NCI-H69 (cell line): ENCODE data around the gene BCAP31.

ENCODE experiments used
- DNase-seq: peaks from one replicate; lab custom pipeline; 2025; lab: John Stamatoyannopoulos, UW

BCAP31 gene

DNA sequence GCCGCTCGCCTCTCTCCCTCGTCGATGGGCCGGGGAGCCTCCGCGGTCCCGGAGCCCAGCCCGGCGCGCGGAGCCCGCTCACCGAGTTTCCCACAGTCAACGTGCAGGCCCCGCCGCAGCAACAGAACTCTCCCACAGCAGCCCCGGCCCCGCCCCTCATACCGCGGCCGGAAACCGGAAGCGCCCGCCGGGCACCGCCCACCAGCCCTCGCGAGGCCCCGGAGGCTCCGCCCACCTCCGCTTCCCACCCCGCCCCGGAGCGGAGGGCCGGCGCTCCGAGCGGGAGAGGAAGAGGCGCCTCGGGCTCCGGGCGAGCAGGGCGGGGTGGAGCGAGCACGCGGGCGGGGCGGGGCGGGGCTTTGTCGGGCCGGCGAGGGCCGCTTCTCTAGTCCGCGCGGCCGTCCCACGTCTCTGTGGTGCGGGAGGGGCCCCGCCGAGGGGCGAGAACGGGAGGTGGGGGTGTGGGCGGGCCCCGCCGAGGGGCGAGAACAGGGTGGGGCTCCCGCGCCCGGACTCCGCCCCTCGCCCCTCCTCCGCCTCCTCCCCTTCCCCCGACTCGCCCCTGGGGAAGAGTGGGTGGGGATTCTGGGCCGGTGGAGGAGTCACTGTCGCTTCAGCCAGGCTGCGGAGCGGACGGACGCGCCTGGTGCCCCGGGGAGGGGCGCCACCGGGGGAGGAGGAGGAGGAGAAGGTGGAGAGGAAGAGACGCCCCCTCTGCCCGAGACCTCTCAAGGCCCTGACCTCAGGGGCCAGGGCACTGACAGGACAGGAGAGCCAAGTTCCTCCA is at the start of gene BCAP31, which contains the start of gene ABCD1:
TSS of gene BCAP31 (minus strand) at position 136 of the 787 bp plus-strand sequence. CDS start 1,143 bp downstream, outside the sequence.
TSS of gene ABCD1 (plus strand) at position 605 of the 787 bp plus-strand sequence. CDS start 411 bp downstream, outside the sequence.
- DNase-seq: peak; percentile 98

DNA sequence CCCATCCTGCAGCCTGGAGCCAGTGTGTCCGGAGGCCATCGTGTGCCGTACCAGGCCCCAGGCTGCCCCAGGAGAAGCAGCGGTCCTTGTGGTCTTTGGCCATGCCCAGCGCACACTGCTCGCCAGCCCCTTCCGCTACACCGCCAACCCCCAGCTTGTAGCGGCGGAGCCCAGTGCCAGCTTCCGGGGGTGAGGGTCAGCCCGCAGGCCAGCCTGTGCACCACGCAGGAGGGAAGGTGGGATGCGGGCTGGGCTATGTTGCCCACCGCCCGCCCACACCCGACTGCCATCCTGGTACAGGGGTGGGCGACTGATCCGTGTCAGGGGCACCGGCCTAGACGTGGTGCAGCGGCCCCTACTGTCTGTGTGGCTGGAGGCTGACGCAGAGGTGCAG is 49.0 kb upstream of the BCAP31 start:
- no peak for DNase-seq

DNA sequence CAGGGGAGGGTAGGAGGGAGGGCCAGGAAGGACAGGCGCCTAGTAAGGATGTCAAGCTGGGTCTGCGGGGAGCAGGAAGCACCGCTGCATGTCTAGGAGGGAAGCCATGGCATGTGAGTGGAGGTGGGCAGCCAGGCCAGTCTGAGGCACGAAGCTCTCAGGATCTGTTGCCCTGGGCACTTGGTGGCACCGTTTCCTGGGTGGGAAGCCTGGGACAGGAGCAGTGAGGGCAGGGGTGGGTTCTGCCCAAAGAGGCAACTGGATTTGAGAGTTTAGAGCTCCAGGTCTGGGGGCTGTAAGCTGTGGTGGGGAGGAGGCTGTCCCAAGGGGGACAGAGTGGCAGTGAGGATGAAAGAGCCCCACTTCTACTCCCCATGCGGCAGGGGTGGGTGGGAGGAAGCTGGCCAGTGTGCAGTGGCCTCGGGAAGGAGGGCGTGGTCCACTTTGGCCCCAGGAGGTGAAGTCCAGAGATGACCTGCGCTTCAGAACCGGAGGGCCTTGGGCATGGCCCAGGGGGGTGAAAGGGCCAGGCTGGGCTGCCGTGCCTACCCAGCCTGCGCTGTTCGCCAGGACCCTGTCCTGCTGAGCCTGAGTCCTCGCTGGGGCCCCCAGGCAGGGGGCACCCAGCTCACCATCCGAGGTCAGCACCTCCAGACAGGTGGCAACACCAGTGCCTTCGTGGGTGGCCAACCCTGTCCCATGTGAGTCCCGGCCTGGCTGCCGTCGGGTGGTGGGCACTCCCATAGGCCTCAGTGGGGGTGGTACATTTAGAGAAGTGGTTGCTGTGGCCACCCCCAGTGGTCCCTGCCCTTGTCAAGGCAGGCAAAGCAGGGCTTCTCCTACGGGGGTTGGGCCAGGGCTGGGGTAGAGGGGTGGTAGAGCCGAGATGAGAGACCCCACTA is 48.4 kb upstream of the BCAP31 start:
- DNase-seq: no peak

DNA sequence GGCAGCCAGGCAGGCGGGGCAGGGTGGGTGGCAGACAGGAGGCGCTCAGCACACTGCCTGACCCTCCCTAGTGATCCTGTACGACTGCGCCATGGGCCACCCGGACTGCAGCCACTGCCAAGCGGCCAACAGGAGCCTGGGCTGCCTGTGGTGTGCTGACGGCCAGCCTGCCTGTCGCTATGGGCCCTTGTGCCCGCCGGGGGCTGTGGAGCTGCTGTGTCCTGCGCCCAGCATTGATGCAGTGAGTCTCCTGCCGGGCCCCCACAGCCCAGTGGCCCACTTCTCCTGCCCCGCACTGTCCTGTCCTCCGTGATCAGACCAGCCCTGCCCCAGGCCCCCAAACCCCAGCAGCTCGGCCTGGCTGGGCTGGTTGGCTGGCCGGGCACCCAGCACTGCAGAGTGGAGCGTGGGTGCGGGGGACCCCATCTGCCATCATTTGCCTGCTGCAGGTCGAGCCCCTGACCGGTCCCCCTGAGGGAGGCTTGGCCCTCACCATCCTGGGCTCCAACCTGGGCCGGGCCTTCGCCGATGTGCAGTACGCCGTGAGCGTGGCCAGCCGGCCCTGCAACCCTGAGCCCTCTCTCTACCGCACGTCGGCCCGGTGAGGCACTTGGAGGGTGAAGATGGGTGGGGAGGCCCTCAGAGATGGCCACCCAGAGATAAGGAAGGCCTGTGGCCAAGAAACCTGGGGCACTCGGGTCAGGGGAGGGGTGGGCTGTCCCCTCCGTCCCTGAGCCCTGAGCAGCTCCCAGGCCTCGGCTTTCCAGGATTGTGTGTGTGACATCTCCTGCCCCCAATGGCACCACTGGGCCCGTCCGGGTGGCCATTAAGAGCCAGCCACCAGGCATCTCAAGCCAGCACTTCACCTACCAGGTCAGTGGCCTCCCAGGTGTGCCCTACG is 47.5 kb upstream of the BCAP31 start:
- no peak for DNase-seq

DNA sequence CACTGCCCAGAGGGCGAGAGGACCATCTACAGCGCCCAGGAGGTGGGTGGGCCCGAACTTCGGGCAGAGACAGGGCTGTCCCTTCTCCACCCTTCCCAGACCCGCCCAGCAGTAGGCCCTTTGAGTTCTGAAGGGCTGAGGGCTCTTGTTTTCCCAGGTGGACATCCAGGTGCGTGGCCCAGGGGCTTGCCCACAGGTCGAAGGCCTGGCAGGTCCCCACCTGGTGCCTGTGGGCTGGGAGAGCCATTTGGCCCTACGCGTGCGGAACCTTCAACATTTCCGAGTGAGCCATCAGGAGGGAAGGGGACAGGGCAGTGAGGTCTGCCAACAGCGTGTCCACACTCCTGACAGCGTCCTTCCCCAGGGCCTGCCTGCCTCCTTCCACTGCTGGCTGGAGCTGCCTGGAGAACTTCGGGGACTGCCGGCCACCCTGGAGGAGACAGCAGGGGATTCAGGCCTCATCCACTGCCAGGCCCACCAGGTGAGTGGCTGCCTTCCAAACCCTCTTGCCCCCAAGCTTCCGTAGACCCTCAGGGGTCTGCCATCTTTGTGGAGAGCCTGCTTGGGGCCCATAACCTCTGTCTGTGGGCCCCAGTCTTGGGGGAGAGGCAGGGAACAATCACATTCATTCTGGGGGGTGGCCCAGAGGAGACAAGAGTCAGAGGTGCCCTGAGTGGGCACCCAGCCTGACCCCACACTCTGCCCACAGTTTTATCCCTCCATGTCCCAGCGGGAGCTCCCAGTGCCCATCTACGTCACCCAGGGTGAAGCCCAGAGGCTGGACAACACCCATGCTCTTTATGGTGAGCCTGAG is 46.6 kb upstream of the BCAP31 start:
- no peak for DNase-seq

DNA sequence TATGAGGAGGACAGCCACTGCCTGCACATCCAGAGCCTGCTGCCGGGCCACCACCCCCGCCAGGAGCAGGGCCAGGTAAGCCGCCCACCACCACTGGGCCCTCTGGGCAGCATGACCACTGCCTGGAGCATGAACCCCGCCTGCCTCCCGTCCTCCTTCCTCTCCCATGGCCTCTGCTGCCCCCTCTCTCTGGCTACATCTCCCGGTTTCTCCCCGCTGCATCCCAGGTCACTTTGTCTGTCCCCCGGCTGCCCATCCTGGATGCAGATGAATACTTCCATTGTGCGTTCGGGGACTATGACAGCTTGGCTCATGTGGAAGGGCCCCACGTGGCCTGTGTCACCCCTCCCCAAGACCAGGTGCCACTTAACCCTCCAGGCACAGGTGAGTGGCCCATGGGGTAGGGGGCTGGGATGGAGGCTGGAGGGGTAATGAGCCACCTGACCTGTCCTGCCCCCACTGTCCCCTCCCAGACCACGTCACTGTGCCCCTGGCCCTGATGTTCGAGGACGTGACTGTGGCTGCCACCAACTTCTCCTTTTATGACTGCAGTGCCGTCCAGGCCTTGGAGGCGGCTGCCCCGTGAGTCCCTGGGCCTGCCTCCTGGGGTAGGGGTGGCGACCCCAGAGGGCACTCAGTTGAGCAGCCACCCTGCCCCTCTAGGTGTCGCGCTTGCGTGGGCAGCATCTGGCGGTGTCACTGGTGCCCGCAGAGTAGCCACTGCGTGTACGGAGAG is 45.8 kb upstream of the BCAP31 start:
- no peak for DNase-seq

DNA sequence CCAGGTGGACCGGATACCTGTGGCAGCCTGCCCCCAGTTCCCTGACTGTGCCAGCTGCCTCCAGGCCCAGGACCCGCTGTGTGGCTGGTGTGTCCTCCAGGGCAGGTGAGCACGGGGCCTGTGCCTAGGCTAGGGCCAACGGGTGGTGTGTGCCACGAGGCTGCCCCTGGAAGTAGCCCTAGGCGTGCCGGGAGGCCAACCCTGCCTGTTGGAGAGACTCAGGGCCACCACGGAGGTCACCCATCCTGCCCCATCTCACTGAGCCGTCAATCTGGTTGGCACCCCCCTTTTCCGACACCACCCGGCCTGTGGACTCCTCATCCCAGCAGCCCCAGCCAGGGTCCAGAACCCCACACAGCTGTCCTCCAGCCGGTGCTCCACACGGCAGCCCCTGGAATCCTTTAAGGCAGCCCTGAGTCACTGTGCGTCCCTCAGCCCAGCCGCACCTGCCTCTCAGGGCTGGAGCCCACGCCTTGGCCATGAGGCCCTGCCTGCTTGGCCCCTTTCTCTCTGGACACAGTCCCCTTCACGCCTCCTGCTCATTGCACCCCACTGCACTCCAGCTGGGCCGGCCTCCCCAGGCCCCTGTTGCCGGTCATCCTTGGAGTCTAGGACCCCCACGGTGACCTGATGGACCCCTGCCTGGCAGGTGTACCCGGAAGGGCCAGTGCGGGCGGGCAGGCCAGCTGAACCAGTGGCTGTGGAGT is 45.1 kb upstream of the BCAP31 start:
- DNase-seq: no peak

DNA sequence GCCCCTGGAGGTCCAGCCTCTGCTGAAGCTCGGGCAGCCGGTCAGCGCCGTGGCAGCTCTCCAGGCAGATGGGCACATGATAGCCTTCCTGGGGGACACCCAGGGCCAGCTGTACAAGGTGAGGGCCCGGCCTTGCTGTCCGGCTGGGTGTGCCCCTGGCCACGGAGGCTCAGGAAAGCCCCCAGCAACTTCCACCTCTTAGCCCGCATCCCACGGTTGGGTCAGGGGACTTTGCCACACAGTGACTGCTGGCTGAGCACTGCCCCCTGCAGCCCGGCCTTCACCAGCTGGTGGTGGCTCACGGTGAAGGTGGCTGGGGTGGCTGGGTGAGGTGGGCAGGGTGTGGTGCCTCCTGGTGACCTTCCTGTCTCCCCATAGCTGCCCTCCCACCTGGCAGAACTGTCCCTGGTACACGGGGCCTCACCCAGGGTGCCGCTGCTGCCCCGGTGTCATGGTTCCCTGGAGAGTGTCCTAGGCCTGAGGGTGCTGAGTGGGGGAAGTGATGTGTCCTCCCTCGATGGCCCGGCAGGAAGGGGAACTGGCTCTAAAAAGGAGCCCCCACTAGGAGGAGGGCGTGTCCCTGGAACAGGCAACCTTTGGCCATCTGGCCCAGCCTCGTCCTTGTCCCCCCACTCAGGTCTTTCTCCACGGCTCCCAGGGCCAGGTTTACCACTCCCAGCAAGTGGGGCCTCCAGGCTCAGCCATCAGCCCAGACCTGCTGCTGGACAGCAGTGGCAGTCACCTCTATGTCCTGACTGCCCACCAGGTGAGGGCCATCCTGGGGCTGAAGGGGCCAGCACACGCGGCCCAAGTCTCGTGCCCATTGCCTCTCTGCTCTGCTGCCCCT is 44.3 kb upstream of the BCAP31 start:
- no peak for DNase-seq

DNA sequence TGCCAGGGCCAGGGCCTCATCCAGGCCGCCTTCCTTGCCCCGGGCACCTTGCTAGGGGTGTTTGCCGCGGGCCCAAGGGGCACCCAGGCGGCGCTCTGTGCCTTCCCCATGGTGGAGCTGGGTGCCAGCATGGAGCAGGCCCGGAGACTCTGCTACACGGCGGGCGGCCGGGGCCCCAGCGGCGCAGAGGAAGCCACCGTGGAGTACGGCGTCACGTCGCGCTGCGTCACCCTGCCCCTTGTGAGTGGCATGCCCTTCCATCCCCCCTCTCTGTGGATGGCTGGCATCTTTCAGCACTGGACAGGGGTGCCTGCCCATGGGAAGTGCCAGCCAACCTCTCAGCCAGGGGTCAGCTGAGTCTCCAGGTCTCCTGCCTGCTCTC is 43.5 kb upstream of the BCAP31 start:
- no peak for DNase-seq

DNA sequence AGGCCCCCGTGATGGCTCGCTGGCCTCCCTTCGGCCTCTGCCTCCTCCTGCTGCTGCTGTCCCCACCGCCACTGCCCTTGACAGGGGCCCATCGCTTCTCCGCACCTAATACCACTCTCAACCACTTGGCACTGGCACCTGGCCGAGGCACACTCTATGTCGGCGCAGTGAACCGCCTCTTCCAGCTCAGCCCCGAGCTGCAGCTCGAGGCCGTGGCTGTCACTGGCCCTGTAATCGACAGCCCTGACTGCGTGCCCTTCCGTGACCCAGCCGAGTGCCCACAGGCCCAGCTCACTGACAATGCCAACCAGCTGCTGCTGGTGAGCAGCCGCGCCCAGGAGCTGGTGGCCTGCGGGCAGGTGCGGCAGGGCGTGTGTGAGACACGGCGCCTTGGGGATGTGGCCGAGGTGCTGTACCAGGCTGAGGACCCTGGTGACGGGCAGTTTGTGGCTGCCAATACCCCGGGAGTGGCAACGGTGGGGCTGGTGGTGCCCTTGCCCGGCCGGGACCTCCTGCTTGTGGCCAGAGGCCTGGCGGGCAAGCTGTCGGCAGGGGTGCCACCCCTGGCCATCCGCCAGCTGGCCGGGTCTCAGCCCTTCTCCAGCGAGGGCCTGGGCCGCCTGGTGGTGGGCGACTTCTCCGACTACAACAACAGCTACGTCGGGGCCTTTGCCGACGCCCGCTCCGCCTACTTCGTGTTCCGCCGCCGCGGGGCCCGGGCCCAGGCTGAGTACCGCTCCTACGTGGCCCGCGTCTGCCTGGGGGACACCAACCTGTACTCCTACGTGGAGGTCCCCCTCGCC is 42.9 kb upstream of the BCAP31 start:
- DNase-seq: no peak

DNA sequence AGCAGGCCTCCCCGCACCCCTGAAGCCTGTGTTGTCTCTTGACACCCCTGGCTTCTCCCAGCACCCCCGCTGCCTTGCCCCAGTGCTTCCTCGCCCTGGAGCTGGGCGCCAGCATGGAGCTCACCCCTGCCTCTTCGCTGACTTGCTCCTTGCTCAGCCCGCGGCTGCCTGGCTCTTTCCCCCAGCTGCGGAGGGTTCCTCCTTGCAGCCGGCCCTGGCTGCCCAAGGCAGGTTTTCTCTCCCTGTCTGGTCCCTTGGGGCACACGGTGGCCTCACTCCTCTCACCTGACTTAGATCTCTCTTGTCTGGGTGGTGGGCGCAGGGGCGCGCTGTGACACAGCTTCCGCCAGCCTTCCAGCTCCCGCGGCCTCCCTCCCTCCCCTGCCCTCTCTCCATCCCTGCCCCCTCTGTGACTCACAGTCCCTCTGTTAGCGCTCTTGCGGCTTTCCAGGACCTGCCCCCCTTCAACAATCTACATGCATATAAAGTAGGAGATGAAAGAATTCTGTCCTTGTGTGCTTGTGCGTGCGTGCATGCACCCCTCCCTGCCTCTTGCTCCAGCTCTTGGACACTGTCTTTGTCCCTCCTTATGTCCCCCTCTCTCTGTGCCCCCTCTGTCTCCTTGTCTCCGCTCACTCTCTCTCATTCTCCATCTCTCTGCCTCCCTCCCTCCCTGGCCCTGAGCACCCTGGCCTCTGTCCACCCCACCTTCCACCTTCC is 42.1 kb upstream of the BCAP31 start:
- peak; percentile 24 for DNase-seq

DNA sequence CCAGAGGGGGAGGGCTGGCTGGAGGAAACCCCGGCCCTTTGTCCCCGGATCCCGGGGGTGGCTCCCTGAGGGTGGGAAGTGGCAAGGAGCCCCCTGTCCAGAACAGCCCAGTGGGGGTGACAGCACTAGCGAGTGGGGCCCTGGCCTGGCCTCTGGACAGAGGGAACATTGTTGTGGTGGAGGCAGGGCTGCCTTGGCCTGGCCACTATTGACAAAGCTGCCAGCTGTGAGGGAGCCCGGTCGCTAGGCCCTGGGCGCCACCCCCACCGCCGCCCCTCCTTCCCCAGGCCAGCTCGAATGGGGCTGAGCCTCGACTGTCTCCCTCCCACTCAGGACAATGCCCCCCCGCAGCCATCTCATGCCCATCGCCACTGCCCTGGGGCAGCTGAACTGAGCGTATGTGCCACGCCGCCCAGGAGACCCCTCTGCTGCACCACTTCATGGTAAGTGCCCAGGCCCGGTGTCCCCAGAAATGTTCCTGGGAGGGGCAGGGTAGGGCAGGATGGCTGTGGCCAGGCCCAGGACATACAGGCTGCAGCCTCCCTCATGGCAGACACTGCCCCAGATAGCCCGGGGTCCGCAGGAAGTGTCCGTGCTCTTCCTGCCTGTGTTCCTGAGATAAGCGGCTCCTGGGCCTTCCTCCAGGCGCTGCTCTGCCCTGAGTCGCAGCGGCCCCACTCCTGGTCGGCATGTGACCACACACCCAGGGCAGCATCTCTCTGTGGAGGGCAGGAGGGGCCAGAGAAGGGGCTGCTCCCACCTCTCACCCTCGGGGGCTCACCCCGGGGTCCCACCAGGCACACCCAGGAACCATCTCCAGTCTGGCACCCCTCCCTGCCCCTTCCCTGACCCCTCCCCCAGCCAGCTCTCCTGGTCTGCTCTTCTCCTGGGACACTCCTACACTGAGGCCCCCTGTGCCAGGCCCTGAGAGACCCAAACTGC is 41.2 kb upstream of the BCAP31 start:
- no peak for DNase-seq

DNA sequence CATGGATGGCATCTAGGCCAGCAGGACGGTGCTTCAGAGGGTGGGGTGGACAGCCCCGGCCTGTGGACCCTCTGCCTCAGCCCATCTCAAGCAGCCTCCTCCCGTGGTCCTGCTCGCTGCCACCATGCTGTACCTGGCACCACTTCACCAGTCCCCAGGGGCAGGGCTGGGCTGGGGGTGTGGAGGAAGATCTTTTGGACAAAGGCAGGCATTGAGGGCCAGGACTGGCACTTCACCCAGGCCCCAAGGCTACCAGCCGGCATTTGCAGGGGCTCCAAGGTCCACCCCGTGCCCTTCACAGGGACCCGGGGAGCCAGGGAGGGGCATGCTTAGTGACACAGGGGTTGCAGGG is 40.6 kb upstream of the BCAP31 start:
- no peak for DNase-seq

DNA sequence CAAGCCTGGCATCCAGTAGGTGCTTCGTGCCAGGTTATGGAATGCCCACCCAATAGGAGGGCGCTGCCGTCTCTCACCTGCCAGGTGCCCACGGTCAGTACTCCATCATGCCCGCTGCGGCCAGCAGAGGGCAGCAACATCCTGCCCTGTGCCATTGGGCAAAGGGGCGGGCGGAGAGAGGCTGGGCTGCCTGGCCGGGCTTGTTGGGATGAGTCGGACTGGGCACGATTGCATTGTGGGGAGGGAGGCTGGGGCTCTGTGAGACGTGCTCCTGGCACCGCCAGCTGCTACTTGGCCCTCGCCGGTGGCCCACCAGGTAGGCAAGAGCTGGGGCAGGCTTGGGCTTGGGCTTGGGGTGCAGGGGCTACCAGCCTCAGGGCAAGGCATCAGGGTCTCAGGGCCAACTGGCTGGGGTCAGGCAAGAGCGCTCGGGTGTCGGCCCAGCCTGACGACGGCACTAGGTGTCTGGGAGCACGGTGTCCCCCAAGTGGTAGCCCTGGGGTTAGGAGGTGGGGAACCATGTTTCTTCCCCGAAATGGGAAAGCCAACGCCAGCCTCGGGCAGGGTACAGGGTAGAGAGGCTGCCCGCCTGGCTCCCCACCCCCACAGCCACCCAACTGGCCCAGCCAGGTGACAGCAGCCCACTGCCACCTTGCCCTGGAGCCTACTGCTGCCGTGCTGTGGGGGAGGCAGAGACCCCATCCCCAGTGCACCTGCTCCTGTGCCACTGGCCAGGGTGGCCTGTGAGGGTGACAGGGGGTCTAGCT is 40.0 kb upstream of the BCAP31 start, which contains the start of gene PLXNB3:
TSS of gene PLXNB3 (plus strand) at position 261 of the 767 bp plus-strand sequence. CDS start 1,287 bp downstream, outside the sequence.
- DNase-seq: peak; percentile 83

DNA sequence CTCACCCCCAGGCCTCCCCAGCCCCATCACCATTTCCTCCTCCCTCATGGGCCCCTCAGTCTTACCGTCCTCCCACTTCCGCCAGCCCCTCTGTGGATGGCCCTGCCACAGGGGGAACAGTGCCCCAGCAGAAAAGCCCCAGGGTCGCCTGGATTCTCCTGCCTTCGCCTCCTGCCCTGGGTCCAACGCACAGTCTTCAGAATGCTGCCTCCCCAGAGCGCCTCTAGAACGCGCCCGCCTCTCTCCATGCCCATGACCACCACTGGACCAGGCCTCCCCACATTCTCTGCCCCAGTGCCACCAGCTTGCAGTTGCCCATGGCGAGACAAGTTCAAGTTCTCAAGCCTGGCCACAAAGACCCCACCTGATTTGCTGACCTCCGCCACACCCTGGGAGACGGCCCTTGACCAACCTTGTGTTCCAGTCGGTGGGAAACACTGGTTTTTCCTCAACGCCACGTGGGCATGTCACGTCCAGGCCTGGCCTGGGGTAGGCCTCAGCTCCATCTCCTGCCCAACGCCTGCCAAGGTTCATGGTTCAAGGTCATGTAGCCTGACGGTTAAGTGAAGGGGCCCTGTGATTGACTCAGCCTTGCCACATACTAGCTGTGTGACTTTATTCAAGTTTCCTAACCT is 39.2 kb upstream of the BCAP31 start:
- no peak for DNase-seq
